Psoas muscle (tissue), 8 donors: Measurements from ENCODE around the gene SETD6. TPM values are rescaled to one million over a fixed set of nuclear protein-coding genes. Genes with fewer than 3 reads are reported as not detected.

Experiments
- ATAC-seq, 4 donors: fragments of 200-7000 bp; cut with Tn5 transposase; one replicate each; pipeline ENCODE4 v1.9.1; 2020; ENCODE audit warnings: moderate library complexity in 3 of 4, mild to moderate bottlenecking in 2 of 4
- DNase-seq, 2 donors: peaks; one replicate each; pipeline ENCODE4 v3.0.0-alpha.2; 2020
- H3K27ac ChIP-seq: fragments of 200-600 bp; one replicate; pipeline ENCODE4 v1.8.0; 2022
- H3K27me3 ChIP-seq, 3 donors: fragments of 200-600 bp in 1 of 3; one replicate each; pipeline versions ENCODE4 v1.6.1 to v1.8.0; 2013 to 2022; ENCODE audit warnings: low read length in 2 of 3, mild to moderate bottlenecking in 2 of 3, moderate library complexity in 1 of 3; ENCODE audit not compliant: insufficient read depth in 3 of 3
- H3K36me3 ChIP-seq, 2 donors: fragments of 200-600 bp in 1 of 2; one replicate each; pipeline versions ENCODE4 v1.6.1 to v1.8.0; 2013 to 2022; ENCODE audit warnings: low read depth in 1 of 2, mild to moderate bottlenecking in 1 of 2, moderate library complexity in 1 of 2; ENCODE audit not compliant: insufficient read depth in 1 of 2
- H3K4me1 ChIP-seq: fragments of 200-600 bp; one replicate; pipeline ENCODE4 v1.8.0; 2022
- H3K4me3 ChIP-seq: fragments of 200-600 bp; one replicate; pipeline ENCODE4 v1.8.0; 2022; ENCODE audit warnings: mild to moderate bottlenecking
- H3K9me3 ChIP-seq: fragments of 200-600 bp; one replicate; pipeline ENCODE4 v1.8.0; 2022
- CTCF ChIP-seq: fragments of 200-600 bp; IDR thresholded peaks from one replicate; pipeline ENCODE4 v1.8.0; 2022; ENCODE audit warnings: antibody characterized with exemption
- WGBS, 3 donors: extraction: QIAGEN DNeasy Blood & Tissue Kit; methylation state at CpG; one replicate each; pipeline versions ENCODE4 v1.1.6 to v1.1.7; 2013; 5-methylcytosine and 5-hydroxymethylcytosine counted together
- intact Hi-C, 2 donors: fragments of 100-400 bp; cut with DNase I; formaldehyde crosslinking; loops; one replicate each; pipeline versions ENCODE4 v1.11.0 to v1.14.2; 2022
- polyA plus RNA-seq, 3 donors: library from polyadenylated mRNA; stranded (reverse); fragments of 200-250 nt; gene quantifications; one replicate each; pipeline ENCODE4 v1.2.3, GENCODE V29; 2013
- total RNA-seq, 4 donors: library from RNA; stranded (reverse); fragmentation: NEBNext Ultra II Directional in 2 of 4; extraction: Animal tissue kit (Norgen Biotek cat#: 25700) in 2 of 4; gene quantifications; one replicate each; pipeline versions ENCODE4 v1.2.1 to v1.2.4, GENCODE V29; 2021 to 2023
- donor health status: healthy with polysubstance abuse.
- donor health status: DM: no; HTN: no; CAD: no; lungs with moderate emphysema.
- donor health status: Bipolar disorder and iron deficiency.
- donor health status: healthy.
- donor health status: DM: yes; HTN: yes; CAD: no.
- donor health status: DM: no; HTN: no; CAD: no.
- donor health status: DM: no; HTN: no; CAD: no.
- donor health status: DM: yes; HTN: yes; CAD: no.

Gene SETD6
- total and polyA plus RNA-seq, 7 donors: 11.1 to 35.5 (median 21.0) TPM

- 42 to 62% (median 52%) methylated on average over 4 of the region's 4 CpGs for WGBS, 3 donors
Observed at GRCh38 chr16:58492066-58492465, 23.3 kb upstream of the SETD6 start.

GRCh38 chr16:58492735-58493134 is 22.6 kb upstream of the SETD6 start:
- intact Hi-C loops: no loop called here
- no peaks in the 10 kb centered on the region for H3K27me3 ChIP-seq
- no peaks in the 10 kb centered on the region for H3K4me1 ChIP-seq
- no peak overlapping the region for H3K27ac ChIP-seq
- WGBS, 3 donors: 43 to 57% (median 51%) methylated on average over 5 of the region's 5 CpGs
- ATAC-seq (no peak), DNase-seq (no peak)
- no peak overlapping the region for H3K4me3 ChIP-seq
- no peaks in the 10 kb centered on the region for H3K9me3 ChIP-seq
- no peak for TF ChIP-seq CTCF
- H3K36me3 ChIP-seq: no peaks in the 10 kb centered on the region

More at GRCh38 chr16:58492066-58492465, 23.3 kb upstream of the SETD6 start:
- H3K9me3 ChIP-seq: no peaks in the 10 kb centered on the region
- H3K36me3 ChIP-seq: no peaks in the 10 kb centered on the region
- intact Hi-C loops: no loop called here
- ATAC-seq (no peak), DNase-seq (no peak)
- no peaks in the 10 kb centered on the region for H3K4me1 ChIP-seq
- no peaks in the 10 kb centered on the region for H3K27me3 ChIP-seq
- TF ChIP-seq CTCF: no peak
- H3K27ac ChIP-seq: no peak overlapping the region
- H3K4me3 ChIP-seq: no peak overlapping the region

- intact Hi-C loops: no loop called here
- H3K4me1 ChIP-seq: no peaks in the 10 kb centered on the region
- H3K27me3 ChIP-seq: no peaks in the 10 kb centered on the region
- no peak for DNase-seq
- no peaks in the 10 kb centered on the region for H3K36me3 ChIP-seq
- no peak for ATAC-seq
- WGBS, 3 donors: 76 to 84% (median 80%) methylated on average over 20 of the region's 20 CpGs
- TF ChIP-seq CTCF: no peak
- no peak overlapping the region for H3K27ac ChIP-seq
- H3K4me3 ChIP-seq: no peak overlapping the region
- H3K9me3 ChIP-seq: no peaks in the 10 kb centered on the region
Observed at GRCh38 chr16:58493756-58494431, 21.4 kb upstream of the SETD6 start.

- intact Hi-C loops: no loop called here
- Histone ChIP-seq H3K9me3 (no peaks in the 10 kb centered on the region), H3K4me3 (no peak overlapping the region), H3K4me1 (no peaks in the 10 kb centered on the region), H3K36me3 (no peaks in the 10 kb centered on the region), H3K27me3 (no peaks in the 10 kb centered on the region), H3K27ac (no peak overlapping the region)
- DNase-seq: peak in 1 of 2 donors; percentile 42
- WGBS, 3 donors: 6 to 10% (median 7%) methylated on average over 8 of the region's 8 CpGs
- peak; percentile 39 to 65 (median 54) for ATAC-seq
- TF ChIP-seq CTCF: peak; percentile 28
Observed at GRCh38 chr16:58494981-58495520, 20.3 kb upstream of the SETD6 start.
